CD14-positive monocyte (primary cell): ENCODE data around the gene RBMS1. TPM values are rescaled to one million over a fixed set of nuclear protein-coding genes. Genes with fewer than 3 reads are reported as not detected.

Experiments
- DNase-seq, 3 donors: peaks; one replicate each; pipeline ENCODE4 v3.0.0-alpha.2; 2011 to 2022
- H2AFZ ChIP-seq: 2 replicates; pipeline ENCODE4 v1.6.0; 2012; ENCODE audit warnings: mild to moderate bottlenecking, low read depth, low read length, inconsistent platforms; ENCODE audit not compliant: insufficient read depth, poor library complexity, severe bottlenecking
- H3K27ac ChIP-seq, 2 donors: 1 replicate in 1 of 2; 2 replicates in 1 of 2; pipeline ENCODE4 v1.5.1; 2012 to 2013; ENCODE audit warnings: low read length in 2 of 2, control low read depth in 1 of 2, inconsistent platforms in 1 of 2, low read depth in 1 of 2, mild to moderate bottlenecking in 1 of 2
- H3K27me3 ChIP-seq, 2 donors: one replicate each; pipeline versions ENCODE4 v1.6.0 to v1.6.1; 2011 to 2013; ENCODE audit warnings: low read length in 2 of 2; ENCODE audit not compliant: control insufficient read depth in 2 of 2, insufficient read depth in 2 of 2
- H3K36me3 ChIP-seq, 2 donors: replicated peaks in 1 of 2; 1 replicate in 1 of 2; 2 replicates in 1 of 2; pipeline versions ENCODE4 v1.5.1 to v1.6.1; 2012 to 2013; ENCODE audit warnings: low read length in 2 of 2, control low read depth in 1 of 2, inconsistent platforms in 1 of 2, mild to moderate bottlenecking in 1 of 2; ENCODE audit not compliant: insufficient read depth in 2 of 2, control insufficient read depth in 1 of 2
- H3K4me1 ChIP-seq, 2 donors: 1 replicate in 1 of 2; 2 replicates in 1 of 2; pipeline versions ENCODE4 v1.5.1 to v1.6.1; 2012 to 2013; ENCODE audit warnings: low read length in 2 of 2, control low read depth in 1 of 2, inconsistent platforms in 1 of 2, mild to moderate bottlenecking in 1 of 2, moderate library complexity in 1 of 2; ENCODE audit not compliant: insufficient read depth in 2 of 2, control insufficient read depth in 1 of 2
- H3K4me2 ChIP-seq: replicated peaks from 2 replicates; pipeline ENCODE3; 2012; ENCODE audit warnings: low read length, moderate library complexity, mild to moderate bottlenecking; ENCODE audit not compliant: poor library complexity, severe bottlenecking; ENCODE audit errors: extremely low read depth
- H3K4me3 ChIP-seq, 3 experiments: fragments of 200-600 bp in 1 of 3; sonication (generic) in 1 of 3; replicated peaks in 1 of 3; 1 replicate in 2 of 3; 2 replicates in 1 of 3; pipeline ENCODE4 v1.5.1; 2011 to 2013; ENCODE audit warnings: low read length in 3 of 3, mild to moderate bottlenecking in 3 of 3, control low read depth in 2 of 3, low read depth in 2 of 3, inconsistent platforms in 1 of 3, moderate library complexity in 1 of 3
- H3K79me2 ChIP-seq: 2 replicates; pipeline ENCODE4 v1.6.0; 2012; ENCODE audit warnings: mild to moderate bottlenecking, control low read depth, inconsistent platforms, low read length, moderate library complexity; ENCODE audit not compliant: insufficient read depth
- H3K9ac ChIP-seq: 2 replicates; pipeline ENCODE4 v1.6.0; 2017; ENCODE audit warnings: low read length, mild to moderate bottlenecking; ENCODE audit not compliant: insufficient read depth, poor library complexity, severe bottlenecking
- H3K9me3 ChIP-seq, 2 donors: replicated peaks in 1 of 2; 1 replicate in 1 of 2; 2 replicates in 1 of 2; pipeline versions ENCODE4 v1.5.1 to v1.6.1; 2012 to 2013; ENCODE audit warnings: low read length in 2 of 2, control low read depth in 1 of 2; ENCODE audit not compliant: control insufficient read depth in 1 of 2, insufficient read depth in 1 of 2
- H4K20me1 ChIP-seq: 2 replicates; pipeline ENCODE4 v1.6.0; 2012; ENCODE audit warnings: mild to moderate bottlenecking, low read length, control low read depth, moderate library complexity; ENCODE audit not compliant: insufficient read depth
- H3K27ac Mint-ChIP-seq, 7 donors: one replicate each; pipeline ENCODE4 v1.8.0; 2020; ENCODE audit warnings: mild to moderate bottlenecking in 7 of 7, mixed read lengths in 7 of 7, moderate library complexity in 6 of 7, inconsistent platforms in 2 of 7
- H3K27me3 Mint-ChIP-seq, 3 donors: one replicate each; pipeline ENCODE4 v1.8.0; 2021 to 2022; ENCODE audit warnings: low read depth in 3 of 3, mild to moderate bottlenecking in 3 of 3, mixed read lengths in 3 of 3, moderate library complexity in 3 of 3, inconsistent platforms in 1 of 3
- H3K36me3 Mint-ChIP-seq, 2 donors: one replicate each; pipeline ENCODE4 v1.8.0; 2020; ENCODE audit warnings: mixed read lengths in 2 of 2, inconsistent platforms in 1 of 2, mild to moderate bottlenecking in 1 of 2
- H3K4me1 Mint-ChIP-seq: one replicate; pipeline ENCODE4 v1.8.0; 2020; ENCODE audit warnings: mild to moderate bottlenecking, mixed read lengths
- H3K4me3 Mint-ChIP-seq, 2 donors: one replicate each; pipeline ENCODE4 v1.8.0; 2020; ENCODE audit warnings: mild to moderate bottlenecking in 2 of 2, mixed read lengths in 2 of 2, moderate library complexity in 1 of 2
- H3K9me3 Mint-ChIP-seq, 7 donors: one replicate each; pipeline ENCODE4 v1.8.0; 2020 to 2022; ENCODE audit warnings: mixed read lengths in 7 of 7, mild to moderate bottlenecking in 6 of 7, moderate library complexity in 6 of 7, inconsistent platforms in 2 of 7
- CTCF ChIP-seq: fragments of 200-600 bp; IDR thresholded peaks from one replicate; pipeline ENCODE4 v1.8.0; 2022; ENCODE audit warnings: antibody characterized with exemption, mild to moderate bottlenecking
- WGBS: methylation state at CpG from one replicate; pipeline ENCODE4 v1.1.5; 2013; ENCODE audit warnings: missing lambda C conversion rate; ENCODE audit not compliant: insufficient coverage; 5-methylcytosine and 5-hydroxymethylcytosine counted together
- intact Hi-C, 2 donors: fragments of 100-400 bp; cut with micrococcal nuclease; formaldehyde crosslinking; loops; one replicate each; pipeline versions ENCODE4 v1.15.0 to v1.15.1; 2023
- polyA plus RNA-seq, 3 donors: library from polyadenylated mRNA; depleted of rRNA in 1 of 3; unstranded in 2 of 3; stranded (reverse) in 1 of 3; fragments of 300-500 nt in 2 of 3; fragments of >200 nt in 1 of 3; fragmentation: Illumina TruSeq in 2 of 3; gene quantifications; 1 replicate in 2 of 3; 2 replicates in 1 of 3; pipeline ENCODE4 v1.2.3, GENCODE V29; 2012 to 2021

The RBMS1 gene
- polyA plus RNA-seq, 3 donors, result 88.2 to 91.2 (median 89.4) TPM

- TF ChIP-seq CTCF, result no peak
- peaks cover under 1 to 2% of the 10 kb centered on the region in 2 donors for H3K4me1 ChIP-seq
- no peaks in the 10 kb centered on the region for H3K79me2 ChIP-seq
- no peak overlapping the region for H3K4me2 ChIP-seq
- no peaks in the 10 kb centered on the region for H3K36me3 ChIP-seq
- no peaks in the 10 kb centered on the region for H4K20me1 ChIP-seq
- peaks cover 0 to 4% of the 10 kb centered on the region in 2 donors for H3K36me3 Mint-ChIP-seq
- H3K9ac ChIP-seq, result no peak overlapping the region
- intact Hi-C loops, result no loop called here
- peaks cover 13% of the 10 kb centered on the region for H3K4me1 Mint-ChIP-seq
- H3K4me3 Mint-ChIP-seq, result no peak overlapping the region
- no peak overlapping the region for H3K27ac Mint-ChIP-seq
- no peak overlapping the region for H3K27ac ChIP-seq
- peaks cover 8 to 19% of the 10 kb centered on the region in 2 donors for H3K27me3 ChIP-seq
- peaks cover 9 to 14% (median 10%) of the 10 kb centered on the region in 3 donors for H3K27me3 Mint-ChIP-seq
- H3K9me3 Mint-ChIP-seq, result peaks cover 0 to 3% (median 0%) of the 10 kb centered on the region in 7 donors
- H3K9me3 ChIP-seq, result no peaks in the 10 kb centered on the region
- no CpG with 5 or more reads among the region's 1 CpG for WGBS
- DNase-seq, result no peak
- no peak overlapping the region for H3K4me3 ChIP-seq
- no peak overlapping the region for H2AFZ ChIP-seq
Observed at GRCh38 chr2:160499865-160500264, 6.3 kb upstream of the RBMS1 start.

- no peaks in the 10 kb centered on the region for H4K20me1 ChIP-seq
- 100% methylated on average over 4 of the region's 5 CpGs for WGBS
- peaks cover 14 to 24% (median 19%) of the 10 kb centered on the region in 3 donors for H3K27me3 Mint-ChIP-seq
- H3K36me3 Mint-ChIP-seq, result peaks cover 0 to 4% of the 10 kb centered on the region in 2 donors
- H3K9me3 Mint-ChIP-seq, result peaks cover 0 to 3% (median 0%) of the 10 kb centered on the region in 7 donors
- H3K9ac ChIP-seq, result no peak overlapping the region
- H3K36me3 ChIP-seq, result no peaks in the 10 kb centered on the region
- no peak overlapping the region for H3K4me2 ChIP-seq
- DNase-seq, result no peak
- no peak overlapping the region for H3K27ac Mint-ChIP-seq
- no peak for TF ChIP-seq CTCF
- peaks cover 6% of the 10 kb centered on the region in 2 donors for H3K4me1 ChIP-seq
- no peak overlapping the region for H3K4me3 Mint-ChIP-seq
- peaks cover 20% of the 10 kb centered on the region for H3K4me1 Mint-ChIP-seq
- intact Hi-C loops, result no loop called here
- peaks cover 15 to 28% of the 10 kb centered on the region in 2 donors for H3K27me3 ChIP-seq
- H2AFZ ChIP-seq, result no peak overlapping the region
- H3K9me3 ChIP-seq, result no peaks in the 10 kb centered on the region
- no peaks in the 10 kb centered on the region for H3K79me2 ChIP-seq
- no peak overlapping the region for H3K4me3 ChIP-seq
- no peak overlapping the region for H3K27ac ChIP-seq
Observed at GRCh38 chr2:160498137-160498536, 4.5 kb upstream of the RBMS1 start.
